Fibroblast of skin of right quadriceps (primary cell): Measurements from ENCODE around the gene CENPV.

Source experiments
- DNase-seq: peaks from one replicate; pipeline ENCODE4 v3.0.0-alpha.2; 2013

Gene CENPV

GRCh38 chr17:16358394-16358793, 5.1 kb upstream of the CENPV start:
- no peak for DNase-seq

GRCh38 chr17:16354585-16354984, 1.3 kb upstream of the CENPV start:
- DNase-seq, result no peak

GRCh38 chr17:16352667-16353316, 477 bp downstream of the CENPV start:
- peak; percentile 36 for DNase-seq

- DNase-seq, result peak; percentile 44
Observed at GRCh38 chr17:16352303-16352666, 984 bp downstream of the CENPV start.

GRCh38 chr17:16351831-16352230, 1.4 kb downstream of the CENPV start:
- peak; percentile 61 for DNase-seq

- no peak for DNase-seq
Observed at GRCh38 chr17:16349431-16349830, 3.8 kb downstream of the CENPV start.

GRCh38 chr17:16348586-16348985, 4.7 kb downstream of the CENPV start:
- DNase-seq, result no peak

- no peak for DNase-seq
Observed at GRCh38 chr17:16346721-16347271, 6.5 kb downstream of the CENPV start.

- DNase-seq, result no peak
Observed at GRCh38 chr17:16345565-16345964, 7.7 kb downstream of the CENPV start.

GRCh38 chr17:16343569-16343968, 9.7 kb downstream of the CENPV start:
- no peak for DNase-seq

- DNase-seq, result no peak
Observed at GRCh38 chr17:16342979-16343378, 10.3 kb downstream of the CENPV start.

GRCh38 chr17:16339959-16340358, 13.3 kb downstream of the CENPV start:
- no peak for DNase-seq

GRCh38 chr17:16339402-16339801, 13.9 kb downstream of the CENPV start:
- no peak for DNase-seq

- no peak for DNase-seq
Observed at GRCh38 chr17:16338391-16338790, 14.9 kb downstream of the CENPV start.

GRCh38 chr17:16329519-16330271, 23.6 kb downstream of the CENPV start:
- peak; percentile 18 for DNase-seq

GRCh38 chr17:16328997-16329396, 24.3 kb downstream of the CENPV start:
- DNase-seq, result no peak

GRCh38 chr17:16327018-16327417, 26.3 kb downstream of the CENPV start:
- no peak for DNase-seq

GRCh38 chr17:16325964-16326363, 27.3 kb downstream of the CENPV start:
- DNase-seq, result no peak

- peak; percentile 83 for DNase-seq
Observed at GRCh38 chr17:16322636-16323035, 30.6 kb downstream of the CENPV start.

- DNase-seq, result no peak
Observed at GRCh38 chr17:16319969-16320368, 33.3 kb downstream of the CENPV start.

GRCh38 chr17:16314859-16315258, 38.4 kb downstream of the CENPV start:
- no peak for DNase-seq

- DNase-seq, result no peak
Observed at GRCh38 chr17:16314189-16314588, 39.1 kb downstream of the CENPV start.

- no peak for DNase-seq
Observed at GRCh38 chr17:16313139-16314090, 39.9 kb downstream of the CENPV start.
